T-helper 2 cell (primary cell): Measurements from ENCODE around the gene MYOG.
A peak's percentile ranks its signal among the peaks of the same experiment; 100 is the strongest.

Experiments
- DNase-seq, 5 experiments: peaks; one replicate each; pipeline versions ENCODE4 v3.0.0 to v3.0.0-alpha.2; 2012 to 2022

The MYOG gene

GRCh38 chr1:203117611-203118575, 32.1 kb upstream of the MYOG start:
- peak in 1 of 5 experiments; percentile 7 for DNase-seq

- DNase-seq = no peak
Observed at GRCh38 chr1:203116091-203116820, 30.4 kb upstream of the MYOG start.

GRCh38 chr1:203114202-203114601, 28.4 kb upstream of the MYOG start:
- DNase-seq = no peak

GRCh38 chr1:203113308-203113707, 27.5 kb upstream of the MYOG start:
- no peak for DNase-seq

- no peak for DNase-seq
Observed at GRCh38 chr1:203112475-203112874, 26.7 kb upstream of the MYOG start.

GRCh38 chr1:203104789-203105390, 19.1 kb upstream of the MYOG start:
- DNase-seq = no peak

GRCh38 chr1:203103829-203104495, 18.1 kb upstream of the MYOG start:
- DNase-seq = no peak

GRCh38 chr1:203103216-203103615, 17.4 kb upstream of the MYOG start:
- no peak for DNase-seq

- DNase-seq = no peak
Observed at GRCh38 chr1:203101813-203102634, 16.2 kb upstream of the MYOG start.

GRCh38 chr1:203100516-203100869, 14.7 kb upstream of the MYOG start:
- DNase-seq = no peak

GRCh38 chr1:203099805-203100515, 14.1 kb upstream of the MYOG start:
- no peak for DNase-seq

GRCh38 chr1:203098914-203099520, 13.2 kb upstream of the MYOG start:
- DNase-seq = no peak

GRCh38 chr1:203098445-203098844, 12.6 kb upstream of the MYOG start:
- DNase-seq = no peak

- DNase-seq = no peak
Observed at GRCh38 chr1:203097001-203097400, 11.2 kb upstream of the MYOG start.

GRCh38 chr1:203096566-203096965, 10.8 kb upstream of the MYOG start:
- no peak for DNase-seq

- DNase-seq = no peak
Observed at GRCh38 chr1:203095061-203095690, 9.4 kb upstream of the MYOG start.

GRCh38 chr1:203093754-203094410, 8.1 kb upstream of the MYOG start:
- DNase-seq = no peak

- DNase-seq = no peak
Observed at GRCh38 chr1:203091761-203092330, 6.0 kb upstream of the MYOG start.

- no peak for DNase-seq
Observed at GRCh38 chr1:203091199-203091477, 5.3 kb upstream of the MYOG start.
